NCI-H2171 (cell line): Measurements from ENCODE around the gene CCNB1.
"Not testable (repeated sequence)": the region's sequence is repeated elsewhere in the genome, so short reads cannot be mapped to it uniquely, and the experiment has no call there.

Source experiments
- DNase-seq: peaks from one replicate; lab custom pipeline; 2025; lab: John Stamatoyannopoulos, UW

Gene CCNB1

DNA sequence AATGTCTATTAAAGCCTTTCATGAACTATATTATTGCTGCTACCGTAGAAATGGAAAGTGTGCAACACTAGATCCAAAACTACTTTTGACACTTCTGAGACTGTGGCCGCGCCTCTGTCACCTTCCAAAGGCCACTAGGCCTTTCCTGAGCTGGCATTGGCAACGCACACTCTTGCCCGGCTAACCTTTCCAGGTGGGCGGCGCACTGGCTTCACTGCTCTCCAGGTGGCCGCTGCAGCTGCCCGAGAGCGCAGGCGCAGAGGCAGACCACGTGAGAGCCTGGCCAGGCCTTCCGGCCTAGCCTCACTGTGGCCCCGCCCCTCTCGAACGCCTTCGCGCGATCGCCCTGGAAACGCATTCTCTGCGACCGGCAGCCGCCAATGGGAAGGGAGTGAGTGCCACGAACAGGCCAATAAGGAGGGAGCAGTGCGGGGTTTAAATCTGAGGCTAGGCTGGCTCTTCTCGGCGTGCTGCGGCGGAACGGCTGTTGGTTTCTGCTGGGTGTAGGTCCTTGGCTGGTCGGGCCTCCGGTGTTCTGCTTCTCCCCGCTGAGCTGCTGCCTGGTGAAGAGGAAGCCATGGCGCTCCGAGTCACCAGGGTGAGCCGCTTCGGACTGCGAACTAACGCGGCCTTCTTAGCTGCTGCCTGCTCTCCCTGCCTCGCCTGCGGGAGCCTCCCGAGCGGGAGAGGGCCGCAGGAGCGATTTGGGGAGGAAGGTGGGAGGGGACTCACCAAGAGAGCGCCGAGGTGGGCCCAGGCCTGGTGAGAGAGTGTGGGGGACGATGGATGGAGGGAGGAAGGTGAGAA is at the start of gene CCNB1:
TSS of gene CCNB1 (plus strand) at position 465 of the 807 bp plus-strand sequence. CDS start at position 578, 113 bp downstream.
- DNase-seq: peak; percentile 91

DNA sequence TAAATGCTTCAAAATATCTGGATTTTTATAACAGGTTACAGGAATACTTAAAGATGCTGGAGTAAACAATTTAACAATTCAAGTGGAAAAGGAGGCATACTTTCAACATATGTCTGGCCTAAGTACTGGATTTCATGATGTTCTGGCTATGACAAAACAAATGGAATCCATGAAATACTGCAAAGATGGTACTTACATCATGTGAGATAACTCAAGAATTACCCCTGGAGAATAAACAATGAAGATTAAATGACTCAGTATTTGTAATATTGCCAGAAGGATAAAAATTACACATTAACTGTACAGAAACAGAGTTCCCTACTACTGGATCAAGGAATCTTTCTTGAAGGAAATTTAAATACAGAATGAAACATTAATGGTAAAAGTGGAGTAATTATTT is 37.5 kb upstream of the CCNB1 start:
- DNase-seq: no peak

DNA sequence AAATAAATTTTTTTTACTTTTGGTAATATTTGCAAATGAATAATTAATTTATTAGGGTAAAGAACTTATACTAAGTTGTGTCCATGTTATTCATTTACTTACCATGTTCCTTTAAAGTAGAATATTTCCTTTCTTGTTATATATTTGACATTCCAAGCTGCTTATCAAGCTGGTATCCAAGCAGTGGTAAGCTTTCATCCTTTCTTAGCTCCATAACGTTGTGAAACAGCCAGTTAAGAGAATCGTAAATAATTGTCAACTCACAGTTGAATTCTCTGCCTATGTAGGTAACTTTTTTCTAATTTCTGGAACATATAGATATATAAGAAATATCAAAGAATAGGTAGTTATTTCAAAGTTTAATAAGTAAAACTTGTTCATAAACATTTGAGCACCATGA is 36.7 kb upstream of the CCNB1 start:
- no peak for DNase-seq

DNA sequence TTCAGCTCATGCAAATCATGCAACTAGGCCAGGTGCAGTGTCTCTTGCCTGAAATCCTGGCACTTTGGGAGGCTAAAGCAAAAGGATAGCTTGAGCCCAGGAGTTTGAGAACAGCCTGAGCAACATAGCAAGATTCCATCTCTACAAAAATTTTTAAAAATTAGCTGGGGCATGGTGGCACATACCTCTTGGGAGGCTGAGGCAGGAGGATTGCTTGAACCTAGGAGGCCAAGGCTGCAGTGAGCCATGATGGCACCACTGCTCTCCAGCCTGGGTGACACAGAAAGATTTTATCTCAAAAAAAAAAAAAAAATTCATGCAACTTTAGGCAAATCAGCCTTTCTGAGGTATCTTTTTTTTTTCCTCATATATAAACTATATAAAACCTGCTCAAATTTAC is 35.6 kb upstream of the CCNB1 start:
- DNase-seq: no peak

DNA sequence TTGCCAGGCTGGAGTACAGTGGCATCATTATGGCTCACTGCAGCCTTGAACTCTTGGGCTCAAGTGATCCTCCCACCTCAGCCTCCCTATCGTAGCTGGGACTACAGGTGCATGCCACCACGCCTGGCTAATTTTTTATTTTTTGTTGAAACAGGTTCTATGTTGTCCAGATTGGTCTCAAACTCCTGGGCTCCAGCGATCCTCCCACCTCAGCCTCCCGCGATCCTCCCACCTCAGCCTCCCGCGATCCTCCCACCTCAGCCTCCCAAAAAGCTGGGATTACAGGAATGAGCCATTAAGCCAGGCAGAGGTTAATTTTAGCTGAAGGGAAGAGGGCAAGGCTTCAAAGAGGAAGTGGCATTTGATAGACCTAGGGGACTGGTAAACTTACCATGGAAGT is 32.8 kb upstream of the CCNB1 start:
- no peak for DNase-seq

DNA sequence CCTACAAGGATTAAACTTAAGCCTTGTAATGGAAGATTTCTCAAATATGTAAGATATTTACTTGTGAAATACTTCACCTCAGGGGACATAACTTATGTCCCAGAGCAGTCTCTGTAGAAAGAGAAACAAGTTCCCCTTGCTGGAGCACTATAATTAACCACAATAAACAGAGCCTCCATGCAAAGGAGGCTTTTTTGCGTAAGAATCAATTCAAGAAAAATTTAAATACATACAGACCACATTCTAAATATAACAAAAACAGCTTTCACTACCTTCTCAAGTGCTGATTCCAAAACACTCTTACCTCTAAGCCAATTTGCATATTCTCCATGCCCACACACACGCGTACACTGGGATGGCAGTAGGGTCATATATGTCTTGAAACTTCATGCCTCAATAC is 30.7 kb upstream of the CCNB1 start:
- no peak for DNase-seq

DNA sequence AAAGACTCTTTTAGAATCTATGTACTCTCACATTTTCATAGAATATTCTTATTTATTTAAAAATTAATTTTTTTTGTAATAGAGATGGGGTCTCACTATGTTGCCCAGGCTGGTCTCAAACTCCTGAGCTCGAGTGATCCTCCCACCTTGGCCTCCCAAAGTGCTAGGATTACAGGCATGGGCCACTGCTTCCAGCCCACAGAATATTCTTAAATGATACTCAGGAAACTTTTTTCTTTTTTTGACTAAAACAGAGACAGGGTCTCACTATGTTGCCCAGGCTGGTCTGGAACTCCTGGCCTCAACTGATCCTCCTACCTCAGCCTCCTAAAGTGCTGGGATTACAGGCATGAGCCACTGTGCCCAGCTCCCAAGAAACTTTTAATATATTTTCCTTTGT is 29.7 kb upstream of the CCNB1 start:
- not testable (repeated sequence) for DNase-seq

DNA sequence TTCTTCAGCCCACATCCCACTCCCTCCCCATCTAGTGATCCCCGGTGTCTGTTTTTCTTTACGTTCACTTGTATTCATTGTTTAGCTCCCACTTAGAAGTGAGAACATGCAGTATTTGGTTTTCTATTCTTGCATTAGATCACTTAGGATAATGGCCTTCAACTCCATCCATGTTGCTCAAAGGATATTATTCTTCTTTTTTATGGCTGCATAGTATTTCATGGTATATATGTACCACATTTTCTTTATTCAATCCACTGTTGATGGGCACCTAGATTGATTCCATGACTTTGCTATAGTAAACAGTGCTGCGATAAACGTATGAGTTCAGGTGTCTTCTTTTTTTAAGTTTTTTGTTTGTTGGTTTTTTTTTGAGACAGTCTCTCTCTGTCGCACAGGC is 29.1 kb upstream of the CCNB1 start:
- DNase-seq: no peak

DNA sequence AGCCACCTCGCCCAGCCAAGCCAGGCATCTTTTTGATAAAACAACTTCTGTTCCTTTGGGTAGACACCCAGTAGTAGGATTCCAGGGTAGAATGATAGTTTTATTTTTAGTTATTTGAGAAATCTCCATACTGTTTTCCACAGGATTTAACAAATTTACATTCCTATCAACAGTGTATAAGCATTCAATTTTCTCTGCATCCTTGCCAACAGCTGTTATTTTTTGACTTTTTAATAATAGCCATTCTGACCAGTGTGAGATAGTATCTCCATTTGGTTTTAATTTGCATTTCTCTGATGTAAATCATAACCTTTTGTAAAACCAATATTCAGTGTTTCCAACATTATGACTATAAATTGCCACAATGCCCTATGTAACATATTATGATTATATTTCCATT is 28.2 kb upstream of the CCNB1 start:
- DNase-seq: no peak

DNA sequence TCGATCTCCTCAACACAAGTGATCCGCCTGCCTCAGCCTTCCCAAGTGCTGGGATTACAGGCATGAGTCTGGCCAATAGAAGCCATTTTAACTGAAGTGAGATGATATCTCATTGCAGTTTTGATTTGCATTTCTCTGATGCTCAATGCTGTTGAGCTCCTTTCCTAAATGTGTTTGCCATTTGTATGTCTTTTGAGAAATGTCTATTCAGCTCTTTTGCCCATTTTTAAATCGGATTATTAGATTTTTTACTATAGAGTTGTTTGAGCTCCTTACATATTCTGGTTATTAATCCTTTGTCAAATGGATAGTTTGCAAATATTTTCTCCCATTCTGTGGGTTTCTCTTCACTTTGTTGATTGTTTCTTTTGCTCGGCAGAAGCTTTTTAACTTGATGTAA is 26.7 kb upstream of the CCNB1 start:
- DNase-seq: not testable (repeated sequence)

DNA sequence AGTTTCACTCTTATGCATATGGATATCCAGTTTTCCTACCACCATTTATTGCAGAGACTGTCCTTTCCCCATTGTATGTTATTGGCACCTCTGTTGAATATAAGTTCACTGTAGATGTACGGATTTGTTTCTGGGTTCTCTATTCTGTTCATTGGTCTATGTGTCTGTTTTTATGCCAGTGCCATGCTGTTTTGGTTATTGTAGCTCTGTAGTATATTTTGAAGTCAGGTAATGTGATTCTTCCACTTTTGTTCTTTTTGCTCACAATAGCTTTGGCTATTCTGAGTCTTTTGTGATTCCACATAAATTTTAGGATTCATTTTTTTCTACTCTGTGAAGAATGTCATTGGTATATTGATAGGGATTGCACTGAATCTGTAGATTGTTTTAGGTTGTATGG is 26.1 kb upstream of the CCNB1 start:
- DNase-seq: no peak

DNA sequence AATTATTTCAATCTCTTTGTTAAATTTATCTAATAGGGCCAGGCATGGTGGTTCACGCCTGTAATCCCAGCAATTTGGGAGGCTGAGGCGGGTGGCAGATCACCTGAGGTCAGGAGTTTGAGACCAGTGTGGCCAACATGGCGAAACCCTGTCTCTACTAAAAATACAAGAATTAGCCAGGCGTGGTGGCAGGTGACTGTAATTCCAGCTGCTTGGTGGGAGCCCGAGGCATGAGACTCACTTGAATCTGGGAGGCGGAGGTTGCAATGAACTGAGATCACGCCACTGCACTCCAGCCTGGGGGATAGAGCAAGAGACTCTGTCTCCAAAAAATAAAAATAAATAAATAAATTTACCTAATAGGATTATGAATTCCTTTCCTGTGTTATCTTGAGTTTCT is 18.4 kb upstream of the CCNB1 start:
- DNase-seq: not testable (repeated sequence)

DNA sequence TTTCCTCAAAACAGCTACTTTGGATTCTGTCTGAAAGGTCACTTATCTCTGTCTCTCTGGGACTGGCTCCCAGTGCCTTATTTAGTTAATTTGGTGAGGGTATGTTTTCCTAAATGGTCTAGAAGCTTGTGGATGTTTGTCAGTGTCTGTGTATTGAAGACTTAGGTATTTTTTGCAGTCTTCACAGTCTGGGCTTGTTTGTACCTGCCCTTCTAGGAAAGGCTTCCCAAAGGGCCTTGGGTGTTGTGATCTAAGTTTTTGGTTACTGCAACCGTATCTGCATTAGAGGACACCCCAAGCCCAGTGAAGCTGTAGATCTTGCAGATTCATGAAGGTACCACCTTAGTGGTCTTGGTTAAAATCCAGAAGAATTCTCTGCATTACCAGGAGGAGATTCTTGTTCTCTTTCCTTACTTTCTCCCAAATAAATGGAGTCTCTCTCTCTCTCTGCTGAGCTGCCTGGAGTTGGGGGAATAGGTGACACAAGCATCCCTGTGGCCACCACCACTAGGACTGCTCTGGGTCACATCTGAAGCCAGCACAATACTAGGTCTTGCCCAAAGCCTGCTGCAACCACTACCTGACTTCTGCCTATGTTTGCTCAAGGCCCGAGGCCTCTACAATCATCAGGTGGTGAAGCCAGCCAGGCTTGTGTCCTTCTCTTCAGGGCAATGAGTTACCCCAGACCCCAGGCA is 17.8 kb upstream of the CCNB1 start:
- DNase-seq: no peak

DNA sequence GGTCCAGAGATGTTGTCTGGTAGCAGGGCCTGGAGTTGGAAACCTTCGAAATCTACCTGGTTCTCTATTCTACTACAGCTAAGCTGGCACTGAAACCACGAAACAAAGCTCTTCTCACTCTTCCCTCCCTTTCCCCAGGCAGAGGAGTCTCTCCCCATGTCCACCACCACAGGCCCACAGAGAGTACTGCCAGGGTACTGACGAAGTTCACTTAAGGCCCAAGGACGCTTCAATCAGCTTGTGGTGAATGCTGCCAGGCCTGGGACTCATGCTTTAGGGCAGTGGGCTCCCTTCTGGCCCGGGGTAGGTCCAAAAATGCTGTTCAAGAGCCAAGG is 17.3 kb upstream of the CCNB1 start:
- no peak for DNase-seq

DNA sequence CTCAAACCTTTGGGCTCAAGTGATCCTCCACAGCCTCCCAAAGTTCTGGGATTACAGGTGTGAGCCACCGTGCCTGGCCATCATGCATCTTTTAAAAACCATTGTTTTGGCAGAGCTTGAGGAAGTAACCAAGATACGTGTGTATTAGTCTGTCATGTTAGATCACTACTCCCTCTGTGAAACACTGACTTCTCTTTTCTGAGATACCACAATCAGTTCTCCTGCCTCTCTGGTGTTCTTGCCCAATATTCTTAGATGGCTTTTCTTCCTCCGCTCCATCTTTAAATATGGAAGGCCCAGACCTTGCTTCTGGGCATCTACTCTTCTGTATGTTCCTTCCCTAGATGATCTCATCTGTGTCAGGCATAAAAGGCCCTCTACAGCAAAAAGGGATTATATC is 14.2 kb upstream of the CCNB1 start:
- DNase-seq: no peak

DNA sequence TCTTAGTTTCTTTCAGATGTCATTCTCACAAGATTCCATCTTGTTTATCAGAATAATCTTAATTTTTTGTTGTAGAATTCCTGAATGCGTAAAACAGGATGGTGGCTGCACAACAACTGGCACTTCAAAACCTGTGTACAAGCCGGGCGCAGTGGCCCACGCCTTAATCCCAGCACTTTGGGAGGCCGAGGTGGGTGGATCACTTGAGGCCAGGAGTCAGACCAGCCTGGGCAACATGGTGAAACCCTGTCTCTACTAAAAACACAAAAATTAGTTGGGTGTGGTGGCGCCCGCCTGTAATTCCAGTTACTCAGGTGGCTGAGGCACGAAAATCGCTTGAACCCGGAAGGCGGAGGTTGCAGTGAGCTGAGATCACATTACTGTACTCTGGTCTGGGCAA is 10.5 kb upstream of the CCNB1 start:
- no peak for DNase-seq

DNA sequence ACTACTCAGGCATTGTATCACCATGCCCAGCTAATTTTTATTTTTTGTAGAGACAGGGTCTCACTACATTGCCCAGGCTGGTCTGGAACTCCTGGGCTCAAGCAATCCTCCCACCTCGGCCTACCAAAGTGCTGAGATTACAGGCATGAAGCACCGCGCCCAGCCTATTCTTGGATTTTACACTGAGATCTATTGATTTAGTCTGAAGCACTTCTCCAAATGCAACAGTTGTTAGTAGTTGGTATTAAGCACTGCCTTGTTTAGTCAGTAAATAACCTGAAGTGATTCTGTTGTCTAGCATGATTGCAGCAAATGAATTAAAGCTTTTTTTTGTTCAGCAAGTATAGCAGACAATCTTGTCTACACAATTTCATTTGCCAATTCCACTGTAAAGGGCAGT is 8.9 kb upstream of the CCNB1 start:
- no peak for DNase-seq

DNA sequence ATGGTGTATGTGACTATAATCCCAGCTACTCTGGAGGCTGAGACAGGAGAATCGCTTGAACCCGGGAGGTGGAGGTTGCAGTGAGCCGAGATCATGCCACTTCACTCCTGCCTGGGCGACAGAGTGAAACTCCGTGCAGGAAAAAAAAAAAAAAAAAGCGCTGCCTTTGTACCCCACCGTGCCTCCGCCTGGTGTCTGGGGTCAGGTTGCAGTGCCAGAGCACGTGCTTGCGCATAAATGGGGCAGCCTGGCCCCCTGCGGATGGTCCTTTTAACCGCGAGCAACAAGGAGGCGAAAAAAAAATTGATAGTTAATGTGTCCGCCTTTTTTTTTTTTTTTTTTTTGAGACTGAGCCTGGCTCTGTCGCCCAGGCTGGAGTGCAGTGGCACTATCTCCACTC is 6.3 kb upstream of the CCNB1 start:
- DNase-seq: peak; percentile 43

DNA sequence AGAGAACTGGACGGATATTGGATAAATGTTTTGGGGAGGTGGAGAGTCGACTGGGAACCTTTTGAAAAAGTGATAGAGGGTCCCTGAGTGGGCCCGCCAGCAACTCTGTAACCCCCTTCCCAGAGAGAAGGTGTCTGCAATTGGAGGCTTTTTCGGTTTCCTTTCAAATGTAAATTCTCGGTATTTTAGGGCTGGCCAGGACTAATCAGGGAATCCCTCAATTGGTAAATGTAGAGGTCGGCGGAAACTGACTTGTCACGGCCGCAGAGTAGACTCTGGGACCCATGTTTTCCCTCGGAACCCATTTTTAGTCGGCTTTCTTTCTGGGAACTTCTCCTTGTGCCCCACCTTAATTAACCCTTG is 524 bp downstream of the CCNB1 start:
- no peak for DNase-seq

DNA sequence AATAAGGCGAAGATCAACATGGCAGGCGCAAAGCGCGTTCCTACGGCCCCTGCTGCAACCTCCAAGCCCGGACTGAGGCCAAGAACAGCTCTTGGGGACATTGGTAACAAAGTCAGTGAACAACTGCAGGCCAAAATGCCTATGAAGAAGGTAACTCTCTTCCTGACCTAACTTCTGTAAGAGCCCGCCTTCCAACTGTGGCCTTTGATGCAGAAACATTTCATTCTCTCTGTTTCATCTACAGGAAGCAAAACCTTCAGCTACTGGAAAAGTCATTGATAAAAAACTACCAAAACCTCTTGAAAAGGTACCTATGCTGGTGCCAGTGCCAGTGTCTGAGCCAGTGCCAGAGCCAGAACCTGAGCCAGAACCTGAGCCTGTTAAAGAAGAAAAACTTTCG is 979 bp downstream of the CCNB1 start:
- DNase-seq: no peak

DNA sequence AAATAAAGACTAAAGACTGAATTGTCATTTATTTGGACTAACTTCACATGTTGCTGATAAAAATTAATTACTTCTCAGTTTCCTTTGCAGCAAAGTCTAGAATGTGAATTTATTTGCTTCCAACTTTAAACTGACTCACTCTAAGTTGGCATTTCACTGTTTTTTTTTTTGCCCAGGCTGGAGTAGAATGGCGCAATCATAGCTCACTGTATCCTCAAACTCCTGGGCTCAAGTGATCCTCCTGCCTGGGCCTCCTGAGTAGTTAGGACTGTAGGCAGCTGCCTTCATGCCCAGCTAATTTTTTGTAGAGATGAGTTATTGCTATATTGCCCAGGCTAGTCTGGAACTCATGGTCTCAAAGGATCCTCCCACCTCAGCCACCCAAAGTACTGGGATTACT is 3.5 kb downstream of the CCNB1 start:
- DNase-seq: no peak

DNA sequence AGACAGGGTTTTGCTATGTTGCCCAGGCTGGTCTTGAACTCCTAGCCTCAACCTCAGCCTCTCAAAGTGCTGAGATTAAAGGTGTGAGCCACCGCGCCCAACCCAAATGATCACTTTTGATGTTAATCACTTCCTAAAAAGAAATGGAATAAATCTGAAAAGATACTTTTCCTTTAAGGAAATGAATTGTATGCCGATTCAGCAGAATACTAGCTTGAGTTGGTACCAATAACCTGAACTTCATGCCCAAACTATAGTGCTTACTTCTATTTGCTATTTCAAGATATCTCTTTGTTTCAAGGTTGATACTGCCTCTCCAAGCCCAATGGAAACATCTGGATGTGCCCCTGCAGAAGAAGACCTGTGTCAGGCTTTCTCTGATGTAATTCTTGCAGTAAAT is 4.0 kb downstream of the CCNB1 start:
- DNase-seq: no peak

DNA sequence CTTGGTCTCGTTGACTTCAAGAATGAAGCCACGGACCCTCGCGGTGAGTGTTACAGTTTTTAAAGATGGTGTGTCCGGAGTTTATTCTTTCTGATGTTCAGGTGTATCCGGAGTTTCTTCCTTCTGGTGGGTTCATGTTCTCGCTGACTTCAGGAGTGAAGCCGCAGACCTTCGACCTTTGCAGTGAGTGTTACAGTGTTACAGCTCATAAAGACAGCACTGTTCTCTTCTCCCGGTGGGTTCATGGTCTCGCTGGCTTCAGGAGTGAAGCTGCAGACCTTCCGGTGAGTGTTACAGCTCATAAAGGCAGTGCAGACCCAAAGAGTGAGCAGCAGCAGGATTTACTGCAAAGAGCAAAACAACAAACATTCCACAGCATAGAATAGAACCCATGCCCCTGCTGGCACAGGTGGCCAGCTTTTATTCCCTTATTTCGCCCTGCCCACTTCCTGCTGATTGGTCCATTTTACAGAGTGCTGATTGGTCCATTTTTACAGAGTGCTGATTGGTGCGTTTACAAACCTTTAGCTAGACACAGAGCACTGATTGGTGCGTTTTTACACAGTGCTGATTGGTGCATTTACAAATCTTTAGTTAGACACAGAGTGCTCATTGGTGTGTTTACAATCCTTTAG is 14.8 kb downstream of the CCNB1 start:
- not testable (repeated sequence) for DNase-seq
